ENCODE measurements around the gene UBAC2.

The UBAC2 gene

DNA sequence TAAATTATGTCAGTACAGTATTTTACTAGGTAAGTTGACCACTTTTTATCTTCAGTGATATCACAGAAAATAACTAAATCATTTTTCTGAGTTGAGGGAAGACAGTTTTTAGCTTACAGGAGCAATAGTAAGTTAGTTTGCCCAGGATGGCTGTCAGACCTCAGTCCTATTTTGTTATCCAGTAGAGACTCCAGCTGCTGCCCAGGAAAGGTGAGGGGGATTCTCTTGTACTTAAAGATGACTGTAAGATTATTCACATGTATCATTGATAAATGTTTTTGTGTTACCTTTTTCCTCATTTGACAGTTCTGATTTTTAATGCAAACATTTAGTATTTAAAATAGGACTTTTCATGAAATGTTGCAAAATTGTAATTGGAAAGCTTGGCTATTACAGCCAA is 121.1 kb downstream of the UBAC2 start:
- DNase-seq: no peak
- Histone ChIP-seq H3K27me3 (replicated peaks) (no peaks in the 10 kb centered on the region), H3K4me3 (ENCODE audit: low read depth, low read length) (no peak overlapping the region), H3K27ac (peak overlapping the region; percentile 83), H3K36me3 (replicated peaks) (no peaks in the 10 kb centered on the region)
- in situ Hi-C loops (cut with HindIII; ENCODE audit: low pct_ligation_motif_present, low sequenced_read_pairs): no loop called here
- TF ChIP-seq, protein P1, sequence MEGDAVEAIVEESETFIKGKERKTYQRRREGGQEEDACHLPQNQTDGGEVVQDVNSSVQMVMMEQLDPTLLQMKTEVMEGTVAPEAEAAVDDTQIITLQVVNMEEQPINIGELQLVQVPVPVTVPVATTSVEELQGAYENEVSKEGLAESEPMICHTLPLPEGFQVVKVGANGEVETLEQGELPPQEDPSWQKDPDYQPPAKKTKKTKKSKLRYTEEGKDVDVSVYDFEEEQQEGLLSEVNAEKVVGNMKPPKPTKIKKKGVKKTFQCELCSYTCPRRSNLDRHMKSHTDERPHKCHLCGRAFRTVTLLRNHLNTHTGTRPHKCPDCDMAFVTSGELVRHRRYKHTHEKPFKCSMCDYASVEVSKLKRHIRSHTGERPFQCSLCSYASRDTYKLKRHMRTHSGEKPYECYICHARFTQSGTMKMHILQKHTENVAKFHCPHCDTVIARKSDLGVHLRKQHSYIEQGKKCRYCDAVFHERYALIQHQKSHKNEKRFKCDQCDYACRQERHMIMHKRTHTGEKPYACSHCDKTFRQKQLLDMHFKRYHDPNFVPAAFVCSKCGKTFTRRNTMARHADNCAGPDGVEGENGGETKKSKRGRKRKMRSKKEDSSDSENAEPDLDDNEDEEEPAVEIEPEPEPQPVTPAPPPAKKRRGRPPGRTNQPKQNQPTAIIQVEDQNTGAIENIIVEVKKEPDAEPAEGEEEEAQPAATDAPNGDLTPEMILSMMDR (IDR thresholded peaks at IDR 0.05; ENCODE audit: low read depth, low read length, missing control alignments): no peak

DNA sequence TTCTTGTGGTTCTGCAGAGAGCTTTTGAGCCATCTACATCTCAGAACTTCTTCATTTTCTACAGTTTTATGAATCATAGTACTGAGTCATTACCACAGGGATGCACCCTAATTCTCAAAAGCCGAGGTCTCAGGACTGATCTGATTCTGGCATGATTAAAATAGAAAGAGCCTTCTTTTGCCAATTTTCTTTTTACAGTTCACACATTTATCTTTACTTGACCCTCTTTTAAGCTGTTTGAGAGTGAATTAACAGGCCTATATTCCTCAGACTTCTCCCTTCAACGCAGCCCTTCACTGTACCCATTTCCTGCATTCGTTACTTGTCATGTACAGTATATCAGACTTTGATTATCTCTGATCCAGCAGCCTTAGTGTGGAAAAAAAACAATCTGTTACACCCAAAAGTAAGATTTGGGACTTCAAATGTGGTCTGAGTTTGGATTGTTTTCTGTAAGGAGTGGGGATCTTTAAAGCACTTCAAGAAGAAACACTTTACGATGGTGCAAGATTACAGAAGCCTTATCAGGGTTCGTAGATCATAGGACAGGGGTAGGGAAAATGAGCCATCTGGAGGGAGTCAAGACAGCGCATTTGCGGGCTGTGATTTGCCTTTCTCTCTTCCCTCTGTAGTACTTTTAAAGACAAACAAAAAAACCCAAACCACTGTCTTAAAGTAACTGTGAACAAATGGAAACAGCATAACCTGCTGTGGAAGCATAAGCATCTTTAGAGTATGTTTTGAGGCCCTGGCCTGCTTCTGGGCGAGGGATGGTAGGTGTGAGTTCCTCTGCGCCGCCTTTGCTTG is 121.8 kb downstream of the UBAC2 start:
- no peaks in the 10 kb centered on the region for H3K27me3 ChIP-seq (replicated peaks)
- in situ Hi-C loops (cut with HindIII; ENCODE audit: low pct_ligation_motif_present, low sequenced_read_pairs): no loop called here
- H3K4me3 ChIP-seq (ENCODE audit: low read depth, low read length): no peak overlapping the region
- H3K36me3 ChIP-seq (replicated peaks): no peaks in the 10 kb centered on the region
- TF ChIP-seq, protein P1 (IDR thresholded peaks at IDR 0.05; ENCODE audit: low read depth, low read length, missing control alignments): no peak
- peak; percentile 77 for DNase-seq
- peak overlapping the region; percentile 83 for H3K27ac ChIP-seq

DNA sequence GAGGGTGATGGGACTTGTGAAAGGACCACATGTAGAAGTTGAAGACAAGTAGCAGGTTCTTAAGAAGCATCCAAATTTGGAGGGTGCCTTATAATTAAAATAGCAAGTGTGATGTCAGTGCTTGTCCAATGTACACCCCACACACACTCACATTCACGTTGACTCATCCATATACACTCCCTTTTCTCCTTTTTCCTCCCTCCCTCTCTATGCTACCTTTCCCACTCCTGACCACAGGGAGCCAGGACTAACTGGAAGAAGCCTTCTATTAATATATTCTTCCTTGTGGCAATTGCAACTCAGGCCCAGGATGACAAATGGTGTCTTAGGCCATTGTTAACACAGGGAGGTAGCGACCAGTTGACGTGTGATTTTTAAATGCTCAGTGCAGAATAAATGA is 122.8 kb downstream of the UBAC2 start:
- H3K27ac ChIP-seq: no peak overlapping the region
- no peak for DNase-seq
- no peaks in the 10 kb centered on the region for H3K27me3 ChIP-seq (replicated peaks)
- in situ Hi-C loops (cut with HindIII; ENCODE audit: low pct_ligation_motif_present, low sequenced_read_pairs): no loop called here
- no peaks in the 10 kb centered on the region for H3K36me3 ChIP-seq (replicated peaks)
- TF ChIP-seq, protein P1 (IDR thresholded peaks at IDR 0.05; ENCODE audit: low read depth, low read length, missing control alignments): no peak
- H3K4me3 ChIP-seq (ENCODE audit: low read depth, low read length): no peak overlapping the region

DNA sequence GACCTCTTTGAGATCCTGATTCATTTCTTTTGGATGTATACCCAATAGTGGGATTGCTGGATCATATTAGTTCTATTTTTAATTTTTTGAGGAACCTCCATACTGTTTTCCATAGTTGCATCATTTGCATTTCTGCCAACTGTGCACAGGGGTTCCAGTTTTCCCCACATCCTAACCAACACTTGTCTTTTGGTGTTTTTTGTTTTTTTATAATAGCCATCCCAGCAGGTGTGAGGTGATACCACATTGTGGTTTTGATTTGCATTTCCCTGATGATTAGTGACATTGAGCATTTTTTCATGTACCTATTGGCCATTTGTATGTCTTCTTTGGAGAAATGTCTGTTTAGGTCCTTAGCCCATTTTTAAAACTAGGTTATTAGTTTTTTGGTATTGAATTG is 125.4 kb downstream of the UBAC2 start:
- TF ChIP-seq, protein P1 (IDR thresholded peaks at IDR 0.05; ENCODE audit: low read depth, low read length, missing control alignments): no peak
- no peak overlapping the region for H3K4me3 ChIP-seq (ENCODE audit: low read depth, low read length)
- in situ Hi-C loops (cut with HindIII; ENCODE audit: low pct_ligation_motif_present, low sequenced_read_pairs): no loop called here
- H3K27ac ChIP-seq: no peak overlapping the region
- no peak for DNase-seq
- H3K27me3 ChIP-seq (replicated peaks): no peaks in the 10 kb centered on the region
- no peaks in the 10 kb centered on the region for H3K36me3 ChIP-seq (replicated peaks)

DNA sequence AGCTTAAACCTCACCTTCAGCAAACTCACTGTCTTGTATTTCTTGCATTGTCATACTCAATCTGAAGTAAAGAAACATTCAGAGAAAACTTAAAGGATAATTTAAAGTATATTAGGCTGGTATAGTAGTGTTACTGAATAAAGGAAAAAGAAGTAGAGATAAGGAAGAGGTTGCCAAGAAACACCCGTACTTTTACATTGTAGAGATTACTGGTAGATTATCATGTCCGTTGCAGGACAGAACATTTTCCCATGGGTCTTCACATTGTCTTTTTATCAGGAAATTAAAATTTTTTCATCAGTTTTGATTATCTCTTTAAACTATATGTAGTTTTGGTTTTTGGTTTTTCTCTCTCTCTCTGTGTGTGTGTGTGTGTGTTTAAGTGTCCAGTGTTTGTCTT is 126.5 kb downstream of the UBAC2 start:
- Histone ChIP-seq H3K27ac (no peak overlapping the region), H3K36me3 (replicated peaks) (no peaks in the 10 kb centered on the region), H3K4me3 (ENCODE audit: low read depth, low read length) (no peak overlapping the region), H3K27me3 (replicated peaks) (no peaks in the 10 kb centered on the region)
- no peak for DNase-seq
- in situ Hi-C loops (cut with HindIII; ENCODE audit: low pct_ligation_motif_present, low sequenced_read_pairs): no loop called here
- TF ChIP-seq, protein P1 (IDR thresholded peaks at IDR 0.05; ENCODE audit: low read depth, low read length, missing control alignments): no peak

DNA sequence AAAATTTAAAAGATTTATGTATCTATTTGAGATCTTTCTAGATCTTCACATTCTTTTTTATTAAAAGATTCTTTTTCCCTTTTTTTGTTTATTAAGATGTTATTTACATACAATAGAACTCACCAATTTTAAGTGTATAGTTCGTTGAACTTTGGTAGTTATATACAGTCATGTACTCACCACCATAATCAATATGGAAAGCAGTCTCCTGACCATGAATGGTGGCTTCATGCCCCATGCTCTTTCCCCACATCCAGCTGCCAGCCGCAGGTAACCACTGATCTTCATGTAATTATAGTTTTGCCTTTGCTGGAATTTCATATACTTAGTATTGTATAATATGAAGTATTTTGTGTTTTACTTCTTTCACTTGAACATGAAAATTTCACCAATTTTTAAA is 127.1 kb downstream of the UBAC2 start:
- no peaks in the 10 kb centered on the region for H3K36me3 ChIP-seq (replicated peaks)
- TF ChIP-seq, protein P1 (IDR thresholded peaks at IDR 0.05; ENCODE audit: low read depth, low read length, missing control alignments): no peak
- no peak overlapping the region for H3K4me3 ChIP-seq (ENCODE audit: low read depth, low read length)
- in situ Hi-C loops (cut with HindIII; ENCODE audit: low pct_ligation_motif_present, low sequenced_read_pairs): no loop called here
- no peak for DNase-seq
- no peak overlapping the region for H3K27ac ChIP-seq
- no peaks in the 10 kb centered on the region for H3K27me3 ChIP-seq (replicated peaks)
